Measurements from ENCODE around the gene CARMIL3.
A peak's percentile ranks its signal among the peaks of the same experiment; 100 is the strongest.
"Not testable (repeated sequence)": the region's sequence is repeated elsewhere in the genome, so short reads cannot be mapped to it uniquely, and the experiment has no call there.

The CARMIL3 gene

DNA sequence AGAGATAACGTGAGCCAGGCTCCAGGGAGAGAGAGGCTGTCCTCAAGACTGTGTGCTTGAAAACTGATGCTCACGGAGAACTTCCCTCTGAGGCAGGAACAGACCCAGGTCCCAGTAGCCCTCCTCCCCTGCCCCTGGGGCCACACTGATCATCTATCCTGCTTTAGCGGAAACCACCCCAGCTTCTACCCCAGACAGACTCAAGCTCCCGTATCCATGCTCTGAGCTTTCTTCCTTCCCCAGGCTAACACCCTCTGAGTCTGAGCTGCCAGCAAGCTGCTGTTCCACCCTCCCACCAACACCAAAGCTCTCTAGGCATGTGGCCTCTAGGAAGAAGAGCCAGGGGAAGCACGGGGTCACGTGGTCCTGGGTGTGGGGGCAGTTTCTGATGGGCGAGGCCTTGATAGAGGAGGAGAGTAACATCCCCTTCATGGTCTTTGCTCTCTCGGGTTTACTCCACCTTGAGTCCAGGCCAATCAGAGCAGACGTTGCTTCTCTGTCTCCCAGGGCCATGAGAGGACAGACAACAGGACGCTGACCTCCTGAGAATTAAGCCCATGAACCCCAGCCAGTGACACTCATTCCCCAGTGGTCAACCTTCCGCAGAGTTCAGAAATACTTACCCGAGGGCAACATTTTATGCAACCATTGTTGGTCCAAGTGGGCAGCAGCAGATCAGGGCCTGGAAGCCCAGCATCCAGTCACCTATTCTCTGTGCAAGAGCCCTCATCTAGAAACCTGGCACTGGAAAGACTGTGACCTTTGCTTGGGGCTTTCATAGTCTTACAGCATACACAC is 43.7 kb downstream of the CARMIL3 start:
- DNase-seq, result peak; percentile 85 to 90 (median 86)

DNA sequence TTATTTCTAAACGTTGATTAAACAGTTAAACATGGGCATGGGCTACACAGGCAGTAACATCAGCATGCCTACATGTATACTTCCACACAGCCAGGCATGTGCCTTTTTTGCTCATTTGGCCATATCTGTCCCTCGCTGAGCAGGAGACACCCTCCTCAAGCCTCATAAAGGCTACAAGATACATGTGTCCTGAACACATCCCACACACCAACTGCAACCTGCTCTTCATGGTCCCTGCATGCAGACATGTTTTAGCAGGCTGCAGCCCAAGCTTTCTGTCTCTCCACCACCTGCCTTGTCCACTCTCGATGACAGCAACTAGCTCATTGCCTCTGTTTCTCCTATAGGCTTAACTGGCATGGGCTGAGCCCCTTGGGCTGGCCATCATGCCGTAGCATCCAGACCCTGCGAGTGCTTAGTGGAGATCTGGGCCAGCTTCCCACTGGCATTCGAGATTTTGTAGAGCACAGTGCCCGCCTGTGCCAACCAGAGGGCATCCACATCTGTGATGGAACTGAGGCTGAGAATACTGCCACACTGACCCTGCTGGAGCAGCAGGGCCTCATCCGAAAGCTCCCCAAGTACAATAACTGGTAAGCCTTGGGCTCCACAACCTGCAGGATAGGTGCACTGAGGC is 44.9 kb downstream of the CARMIL3 start:
- no peak for DNase-seq

DNA sequence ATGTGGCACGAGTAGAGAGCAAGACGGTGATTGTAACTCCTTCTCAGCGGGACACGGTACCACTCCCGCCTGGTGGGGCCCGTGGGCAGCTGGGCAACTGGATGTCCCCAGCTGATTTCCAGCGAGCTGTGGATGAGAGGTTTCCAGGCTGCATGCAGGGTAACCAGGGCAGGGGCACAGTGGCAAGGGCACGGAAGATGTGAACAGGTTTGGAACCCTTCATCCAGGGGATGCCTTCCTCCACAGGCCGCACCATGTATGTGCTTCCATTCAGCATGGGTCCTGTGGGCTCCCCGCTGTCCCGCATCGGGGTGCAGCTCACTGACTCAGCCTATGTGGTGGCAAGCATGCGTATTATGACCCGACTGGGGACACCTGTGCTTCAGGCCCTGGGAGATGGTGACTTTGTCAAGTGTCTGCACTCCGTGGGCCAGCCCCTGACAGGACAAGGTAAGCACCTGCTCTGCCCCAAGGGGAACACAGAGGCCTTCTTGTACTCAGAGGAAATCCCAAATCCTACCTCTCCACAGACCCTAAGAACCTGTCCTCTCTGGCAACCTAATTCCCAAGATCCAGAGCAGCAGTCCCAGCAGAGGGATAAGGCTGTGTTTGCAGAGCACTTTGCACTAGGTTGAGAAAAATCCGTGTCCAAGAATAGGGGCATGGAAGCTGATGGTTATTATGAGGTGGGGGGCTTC is 46.6 kb downstream of the CARMIL3 start:
- no peak for DNase-seq

GRCh38 chr14:24098927-24099813 is 47.4 kb downstream of the CARMIL3 start:
- no peak for DNase-seq

DNA sequence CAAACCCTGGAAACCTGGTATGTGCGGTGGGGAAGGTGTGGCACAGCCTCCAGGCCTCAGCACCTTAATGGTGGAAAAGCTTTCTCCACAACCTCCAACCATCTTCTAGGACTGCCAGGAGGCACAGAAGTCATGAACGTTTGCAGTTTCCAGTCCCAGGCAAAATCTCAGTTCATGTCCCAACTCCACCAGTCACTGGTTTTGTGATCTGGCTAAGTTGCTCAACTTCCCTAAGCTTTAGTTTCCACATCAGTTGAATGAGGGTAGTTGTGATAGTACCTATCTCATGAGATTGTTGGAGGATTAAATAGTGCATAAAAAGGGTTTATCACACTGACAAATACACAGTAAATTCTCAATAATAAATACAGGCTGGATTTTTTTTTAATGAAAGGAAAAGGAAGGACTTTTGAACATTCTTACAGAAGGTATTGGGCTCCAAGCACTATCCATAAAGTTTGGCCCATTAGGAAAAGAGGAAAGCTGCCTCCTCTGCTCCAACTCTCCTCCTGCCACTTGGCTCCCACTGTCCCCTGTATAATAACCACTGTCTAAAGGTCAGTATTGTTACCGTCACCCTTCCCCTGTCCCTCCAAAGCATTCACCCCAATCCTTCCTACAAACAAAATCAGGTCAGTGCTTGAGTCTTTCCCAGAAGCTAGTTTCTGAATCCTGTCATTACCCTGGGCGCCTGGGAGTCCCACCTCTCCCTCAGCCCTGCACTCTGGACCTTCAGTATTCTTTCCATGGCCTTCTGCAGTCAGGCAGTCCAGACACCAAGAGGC is 48.6 kb downstream of the CARMIL3 start:
- DNase-seq, result peak; percentile 27 to 47 (median 39)

DNA sequence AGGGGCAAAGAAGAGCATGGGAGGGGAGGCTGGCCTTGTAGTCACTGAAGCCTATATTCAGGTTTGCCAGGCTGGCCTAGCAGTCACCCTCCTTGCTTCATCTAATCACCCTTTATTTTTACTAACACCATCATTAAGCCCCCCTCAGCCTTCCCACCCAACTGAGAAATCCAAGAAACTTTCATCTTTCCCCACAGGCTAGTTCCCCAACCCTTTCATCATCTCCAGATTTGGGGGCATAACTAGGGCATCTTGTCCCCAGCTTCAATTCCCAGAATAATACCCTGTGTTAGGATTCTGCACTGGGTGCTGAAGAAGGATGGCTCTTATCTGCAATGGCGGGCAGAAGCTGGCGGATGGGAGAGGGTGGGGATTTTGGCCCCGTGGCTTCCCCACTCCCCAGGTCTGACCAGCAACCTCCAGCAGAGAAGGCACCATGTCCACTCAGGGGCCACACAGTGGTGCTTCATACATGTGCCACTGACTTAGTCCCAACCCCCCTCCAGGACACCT is 49.2 kb downstream of the CARMIL3 start:
- no peak for DNase-seq

- DNase-seq, result no peak
These were observed 50.7 kb downstream of the CARMIL3 start for GRCh38 chr14:24102357-24103048.

GRCh38 chr14:24103451-24103850 is 51.6 kb downstream of the CARMIL3 start:
- DNase-seq, result no peak

- DNase-seq, result not testable (repeated sequence)
These were observed 53.9 kb downstream of the CARMIL3 start for GRCh38 chr14:24105609-24106239.

DNA sequence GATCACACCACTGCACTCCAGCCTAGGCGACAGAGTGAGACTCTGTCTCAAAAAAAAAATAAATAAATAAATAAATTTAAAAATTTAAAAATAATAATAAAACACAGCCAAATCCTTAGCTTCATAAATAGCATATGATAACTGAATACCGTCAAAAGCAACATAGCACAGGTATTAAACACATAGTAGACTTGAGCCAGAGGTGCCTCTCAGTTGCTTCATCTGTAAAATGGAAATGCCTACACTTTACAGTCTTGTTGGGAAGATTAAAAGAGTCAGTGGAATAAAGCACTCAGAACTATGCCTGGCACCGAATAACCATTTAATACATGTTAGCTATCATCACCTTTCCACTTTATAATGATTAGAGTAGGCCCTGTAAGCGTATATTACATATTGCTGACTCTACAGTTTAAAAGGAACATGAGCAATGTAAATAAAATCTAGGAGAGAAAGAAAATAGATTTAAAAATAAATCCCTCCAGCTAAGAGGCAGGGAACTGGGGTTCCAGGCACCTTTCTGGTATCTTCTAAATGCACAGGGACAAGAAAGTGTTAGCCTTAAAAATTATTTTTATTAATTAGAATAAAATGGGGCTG is 55.0 kb downstream of the CARMIL3 start:
- no peak for DNase-seq

DNA sequence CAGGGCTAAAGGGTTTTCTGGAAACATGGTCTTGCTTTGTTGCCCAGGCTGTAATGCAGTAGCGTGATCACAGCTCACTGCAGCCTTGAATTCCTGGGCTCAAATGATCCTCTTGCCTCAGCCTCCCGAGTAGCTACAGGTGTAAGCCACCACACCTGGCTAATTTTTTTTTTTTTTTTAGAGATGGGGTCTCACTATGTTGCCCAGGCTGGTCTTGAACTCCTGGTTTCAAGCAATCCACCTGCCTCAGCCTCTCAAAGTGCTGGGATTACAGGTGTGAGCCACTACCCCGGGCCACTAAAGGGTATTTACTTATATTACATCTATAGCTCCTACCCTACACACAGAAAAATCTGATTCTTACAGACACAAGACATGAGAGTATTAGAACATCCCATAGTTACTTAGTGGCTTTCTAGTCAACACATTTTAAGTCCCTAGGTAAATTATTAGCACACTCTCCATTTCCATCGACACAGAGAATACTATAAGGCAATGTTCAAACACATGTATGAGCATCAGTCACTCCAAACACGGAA is 56.6 kb downstream of the CARMIL3 start:
- no peak for DNase-seq

DNA sequence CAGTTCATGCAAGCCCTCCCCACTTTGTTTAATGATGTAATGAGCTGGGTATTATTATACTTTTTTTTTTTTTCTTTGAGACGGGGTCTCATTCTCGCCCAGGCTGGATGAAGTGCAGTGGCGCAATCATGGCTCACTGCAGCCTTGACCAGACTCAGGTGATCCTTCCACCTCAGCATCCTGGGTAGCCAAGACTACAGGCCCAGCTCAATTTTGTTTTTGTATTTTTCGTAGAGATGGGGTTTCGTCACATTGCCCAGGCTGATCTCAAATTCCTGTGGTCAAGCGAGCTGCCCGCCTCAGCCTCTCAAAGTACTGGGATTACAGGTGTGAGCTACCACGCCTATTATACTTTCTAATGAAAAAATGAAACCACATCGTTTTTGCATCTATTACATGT is 58.3 kb downstream of the CARMIL3 start:
- no peak for DNase-seq

GRCh38 chr14:24110523-24110922 is 58.7 kb downstream of the CARMIL3 start:
- DNase-seq, result no peak

DNA sequence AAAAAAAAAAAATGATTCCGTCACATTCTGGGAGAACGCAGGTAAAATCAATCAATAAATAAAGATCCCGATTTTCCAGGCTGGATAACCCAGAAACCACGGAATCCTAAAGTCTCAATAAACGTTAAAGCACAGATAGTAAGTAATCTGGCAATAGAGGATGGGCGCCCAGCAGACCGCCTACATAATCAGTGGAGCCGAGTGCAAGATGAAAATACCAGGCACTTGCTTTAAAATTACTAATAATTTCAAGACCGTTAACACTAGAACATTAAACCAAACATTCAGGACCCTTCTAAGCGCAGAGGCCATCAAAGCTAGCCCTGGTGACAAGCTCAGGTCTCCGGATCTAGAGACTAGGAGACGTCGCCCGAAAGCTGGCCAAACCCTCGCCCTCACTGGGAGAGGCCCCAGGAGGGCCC is 61.6 kb downstream of the CARMIL3 start:
- no peak for DNase-seq

GRCh38 chr14:24113801-24114531 is 62.2 kb downstream of the CARMIL3 start:
- peak; percentile 94 to 97 (median 97) for DNase-seq

DNA sequence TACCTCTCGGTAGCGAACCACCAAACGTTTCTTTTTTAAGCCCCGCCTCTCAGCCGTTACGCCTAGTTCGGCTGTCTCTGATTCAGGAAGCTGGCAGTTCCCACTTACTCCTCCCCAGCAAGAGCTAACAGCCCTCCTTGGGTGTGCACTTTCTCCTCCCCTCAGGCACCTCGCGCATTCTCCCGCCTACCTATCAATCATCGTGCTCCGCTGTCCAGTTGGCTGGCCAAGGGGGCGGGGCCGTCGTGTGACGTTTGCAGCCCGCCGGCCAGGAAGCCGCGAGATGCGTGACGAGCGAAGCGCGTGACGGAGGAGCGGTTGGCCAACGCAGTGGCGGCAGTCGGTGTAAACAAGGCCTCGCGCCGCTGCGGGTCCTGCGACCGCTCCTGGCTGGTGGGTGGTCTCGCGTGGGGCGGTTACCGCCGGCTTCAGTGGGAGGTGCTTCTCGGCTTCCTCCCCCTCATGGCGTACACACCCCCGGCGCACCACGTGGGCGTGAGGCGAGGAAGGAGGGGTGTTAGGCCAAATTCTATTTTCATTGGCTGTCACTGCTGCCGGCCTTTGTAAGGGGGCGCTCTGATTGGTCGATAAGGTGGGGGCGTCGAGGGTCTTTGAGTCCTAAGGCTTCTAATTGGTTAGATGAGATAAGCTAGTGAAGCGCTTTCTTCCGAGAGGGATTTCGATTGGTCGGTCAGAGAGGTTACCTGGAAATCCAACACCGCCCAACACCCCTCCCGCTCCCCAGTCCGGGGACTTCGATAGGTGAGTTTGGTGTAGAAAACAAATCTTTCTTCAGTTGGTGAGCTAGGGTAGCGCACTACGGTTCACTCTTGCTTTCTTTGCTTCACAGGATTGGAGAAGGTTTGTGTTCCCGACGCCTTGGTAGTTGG is 63.0 kb downstream of the CARMIL3 start, which contains the start of the genes DCAF11 and NRL:
DCAF11 (plus strand) TSS at position 246 of the 890 bp plus-strand sequence. CDS start 818 bp downstream, outside the sequence.
NRL (minus strand) TSS at position 418 of the 890 bp plus-strand sequence. CDS start 32,101 bp downstream, outside the sequence.
- peak; percentile 99 to 100 (median 100) for DNase-seq

DNA sequence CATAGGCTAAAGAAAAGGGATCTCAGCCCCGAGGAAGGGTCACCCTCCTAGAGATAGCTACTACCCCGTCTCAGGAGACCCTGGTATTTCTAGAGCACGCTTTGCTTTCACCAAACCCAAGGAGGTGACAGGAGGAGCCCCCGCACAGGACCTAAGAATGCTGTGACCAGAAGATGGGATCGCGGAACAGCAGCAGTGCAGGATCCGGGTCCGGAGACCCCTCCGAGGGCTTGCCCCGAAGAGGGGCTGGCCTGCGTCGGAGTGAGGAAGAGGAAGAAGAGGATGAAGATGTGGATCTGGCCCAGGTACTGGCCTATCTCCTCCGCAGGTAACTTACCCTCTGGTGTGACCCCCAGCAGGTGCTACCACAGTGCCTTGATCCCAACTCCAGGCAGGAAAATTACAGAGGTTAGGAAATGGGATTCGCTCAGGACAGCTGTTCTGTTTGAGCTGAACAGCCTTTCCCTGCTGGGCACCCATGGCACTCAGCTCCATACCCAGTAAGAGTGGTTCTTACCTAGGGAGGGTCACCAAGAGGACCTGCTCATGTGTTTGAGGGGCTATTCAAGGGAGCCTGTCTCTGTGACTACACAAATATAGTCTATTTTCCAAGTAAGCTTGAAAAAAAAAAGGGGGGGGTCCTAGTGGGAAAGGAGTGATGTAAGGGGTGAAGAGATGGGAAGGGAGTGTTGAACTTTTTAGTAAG is 63.8 kb downstream of the CARMIL3 start:
- DNase-seq, result no peak
